ENCODE data around the gene MCOLN2.

DNA sequence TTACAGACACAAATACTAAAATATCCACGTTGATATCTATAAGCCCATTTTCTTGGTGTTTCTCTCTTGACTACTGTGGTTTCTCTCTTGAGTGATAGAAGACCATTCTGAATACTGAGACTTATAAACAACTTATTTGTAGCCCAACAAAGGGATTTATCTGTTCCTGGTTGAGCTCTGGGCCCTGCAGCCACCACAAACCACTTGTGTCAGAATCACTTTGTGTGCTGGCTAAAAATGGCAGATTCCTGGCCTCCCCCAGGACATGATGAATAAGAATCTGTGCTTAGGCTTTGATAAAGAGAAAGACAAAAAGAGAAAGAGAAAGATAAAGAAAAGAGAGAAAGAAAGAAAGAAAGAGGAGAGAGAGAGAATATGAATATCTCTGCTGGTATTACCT lies 18.9 kb upstream of the MCOLN2 start:
- TF ChIP-seq EZH2 (IDR thresholded peaks at IDR 0.05; ENCODE audit: insufficient read depth, poor library complexity, severe bottlenecking) (no peak), EZH2phosphoT487 (IDR thresholded peaks at IDR 0.05; ENCODE audit: insufficient read depth, low read depth) (no peak)
